HG02678 (cell line): ENCODE measurements around the gene POLR2A.

ENCODE experiments used
- ATAC-seq: cut with Tn5 transposase; IDR thresholded peaks from one replicate; pipeline ENCODE4 v1.9.1; 2021; ENCODE audit warnings: mild to moderate bottlenecking, moderate library complexity; ENCODE audit not compliant: unreplicated experiment

The POLR2A gene

GRCh38 chr17:7548585-7549400, 64.6 kb downstream of the POLR2A start, which contains the start of gene TNFSF12:
Gene TNFSF12, plus strand, starts transcription at chr17:7549058. Its CDS starts 96 bp downstream, at chr17:7549154.
- no peak for ATAC-seq
